ENCODE results near the gene FUCA1.

The FUCA1 gene

GRCh38 chr1:23899070-23899469 is 31.0 kb upstream of the FUCA1 start:
- peak; percentile 74 to 86 for DNase-seq (ENCODE audit: low read depth in 1 of 2, low spot score in 1 of 2)
- TF ChIP-seq POLR2AphosphoS5 (IDR thresholded peaks at IDR 0.05; ENCODE audit: low read depth) = peak; percentile 65
- TF ChIP-seq SPI1 (IDR thresholded peaks at IDR 0.05; ENCODE audit: borderline replicate concordance, low read depth) = no peak
- Histone ChIP-seq H3K27ac (replicated peaks) (peak overlapping the region; percentile 74), H3K27me3 (ENCODE audit: insufficient read depth, poor library complexity, severe bottlenecking) (no peaks in the 10 kb centered on the region), H3K4me3 (replicated peaks; ENCODE audit: insufficient read depth, low read length) (no peak overlapping the region)

GRCh38 chr1:23897083-23897482 is 29.0 kb upstream of the FUCA1 start:
- no peaks in the 10 kb centered on the region for H3K27me3 ChIP-seq (ENCODE audit: insufficient read depth, poor library complexity, severe bottlenecking)
- no peak for TF ChIP-seq SPI1 (IDR thresholded peaks at IDR 0.05; ENCODE audit: borderline replicate concordance, low read depth)
- TF ChIP-seq POLR2AphosphoS5 (IDR thresholded peaks at IDR 0.05; ENCODE audit: low read depth) = peak; percentile 23; the same call in 1 of the 2 replicates
- H3K4me3 ChIP-seq (replicated peaks; ENCODE audit: insufficient read depth, low read length) = no peak overlapping the region
- DNase-seq (ENCODE audit: low read depth in 1 of 2, low spot score in 1 of 2) = peak; percentile 65 to 91
- H3K27ac ChIP-seq (replicated peaks) = peak overlapping the region; percentile 94

- no peak for DNase-seq (ENCODE audit: low read depth in 1 of 2, low spot score in 1 of 2)
- no peaks in the 10 kb centered on the region for H3K27me3 ChIP-seq (ENCODE audit: insufficient read depth, poor library complexity, severe bottlenecking)
- peak overlapping the region; percentile 94 for H3K27ac ChIP-seq (replicated peaks)
- H3K4me3 ChIP-seq (replicated peaks; ENCODE audit: insufficient read depth, low read length) = no peak overlapping the region
- TF ChIP-seq REST (IDR thresholded peaks at IDR 0.05; ENCODE audit: insufficient replicate concordance, low read depth) (no peak), GABPA (IDR thresholded peaks at IDR 0.05; ENCODE audit: low read depth) (no peak), SPI1 (IDR thresholded peaks at IDR 0.05; ENCODE audit: borderline replicate concordance, low read depth) (no peak), CTCF (IDR thresholded peaks at IDR 0.05; ENCODE audit: insufficient read depth, low read length) (no peak), POLR2AphosphoS5 (IDR thresholded peaks at IDR 0.05; ENCODE audit: low read depth) (no peak)
Measured at GRCh38 chr1:23896491-23896890, 28.4 kb upstream of the FUCA1 start.

- peak overlapping the region; percentile 94 for H3K27ac ChIP-seq (replicated peaks)
- no peak overlapping the region for H3K4me3 ChIP-seq (replicated peaks; ENCODE audit: insufficient read depth, low read length)
- no peak for DNase-seq (ENCODE audit: low read depth in 1 of 2, low spot score in 1 of 2)
- H3K27me3 ChIP-seq (ENCODE audit: insufficient read depth, poor library complexity, severe bottlenecking) = no peaks in the 10 kb centered on the region
- no peak for TF ChIP-seq REST (IDR thresholded peaks at IDR 0.05; ENCODE audit: insufficient replicate concordance, low read depth)
- no peak for TF ChIP-seq CTCF (IDR thresholded peaks at IDR 0.05; ENCODE audit: insufficient read depth, low read length)
- no peak for TF ChIP-seq GABPA (IDR thresholded peaks at IDR 0.05; ENCODE audit: low read depth)
- no peak for TF ChIP-seq SPI1 (IDR thresholded peaks at IDR 0.05; ENCODE audit: borderline replicate concordance, low read depth)
- no peak for TF ChIP-seq POLR2AphosphoS5 (IDR thresholded peaks at IDR 0.05; ENCODE audit: low read depth)
Measured at GRCh38 chr1:23895993-23896392, 27.9 kb upstream of the FUCA1 start.

- H3K4me3 ChIP-seq (replicated peaks; ENCODE audit: insufficient read depth, low read length) = no peak overlapping the region
- TF ChIP-seq POLR2AphosphoS5 (IDR thresholded peaks at IDR 0.05; ENCODE audit: low read depth) = no peak
- no peak for TF ChIP-seq SPI1 (IDR thresholded peaks at IDR 0.05; ENCODE audit: borderline replicate concordance, low read depth)
- TF ChIP-seq REST (IDR thresholded peaks at IDR 0.05; ENCODE audit: insufficient replicate concordance, low read depth) = no peak
- TF ChIP-seq GABPA (IDR thresholded peaks at IDR 0.05; ENCODE audit: low read depth) = no peak
- TF ChIP-seq CTCF (IDR thresholded peaks at IDR 0.05; ENCODE audit: insufficient read depth, low read length) = no peak
- H3K27ac ChIP-seq (replicated peaks) = peak overlapping the region; percentile 94
- H3K27me3 ChIP-seq (ENCODE audit: insufficient read depth, poor library complexity, severe bottlenecking) = no peaks in the 10 kb centered on the region
- DNase-seq (ENCODE audit: low read depth in 1 of 2, low spot score in 1 of 2) = peak in 1 of 2 experiments; percentile 41
Measured at GRCh38 chr1:23895082-23895481, 27.0 kb upstream of the FUCA1 start.
